Gastrocnemius medialis (tissue), 4 donors: ENCODE measurements around the gene PTPRCAP.

Experiments
- POLR2A ChIP-seq, 2 donors: fragments of 450-650 bp; IDR thresholded peaks; one replicate each; pipeline ENCODE4 v1.6.1; 2017; ENCODE audit warnings: antibody characterized with exemption in 2 of 2, mild to moderate bottlenecking in 2 of 2, moderate library complexity in 2 of 2
- TF ChIP-seq, protein P1 (sequence below), 5 experiments: fragments of 450-650 bp in 3 of 5; fragments of 200-600 bp in 2 of 5; sonication (generic) in 2 of 5; IDR thresholded peaks in 4 of 5; conservative IDR thresholded peaks in 1 of 5; 1 replicate in 4 of 5; 2 replicates in 1 of 5; pipeline ENCODE4 v1.5.1; 2016 to 2019; ENCODE audit warnings: antibody characterized with exemption in 5 of 5, mild to moderate bottlenecking in 3 of 5, moderate library complexity in 3 of 5

DNA sequence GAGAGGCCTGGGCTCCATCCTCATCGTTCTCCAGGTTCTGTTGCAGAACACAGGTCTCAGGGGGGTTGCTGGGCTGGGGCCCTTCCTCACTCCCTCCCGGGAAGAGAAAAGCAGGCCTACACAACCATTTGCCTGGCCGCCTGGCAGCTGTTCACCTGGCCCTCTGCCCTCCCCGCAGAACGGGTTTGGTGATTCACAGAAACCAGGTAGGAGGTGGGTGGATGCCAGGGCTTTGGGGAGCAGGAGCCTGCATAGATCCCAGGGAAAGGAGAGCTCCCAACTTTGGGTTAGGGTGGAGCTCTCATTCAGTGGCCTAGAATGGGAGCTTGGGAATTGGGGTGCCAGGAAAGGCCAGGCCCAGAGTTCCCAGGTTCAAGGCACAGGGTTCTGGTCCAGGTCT is 30.6 kb upstream of the PTPRCAP start:
- TF ChIP-seq POLR2A (IDR thresholded peaks at IDR 0.05) = no peak
- TF ChIP-seq, protein P1, sequence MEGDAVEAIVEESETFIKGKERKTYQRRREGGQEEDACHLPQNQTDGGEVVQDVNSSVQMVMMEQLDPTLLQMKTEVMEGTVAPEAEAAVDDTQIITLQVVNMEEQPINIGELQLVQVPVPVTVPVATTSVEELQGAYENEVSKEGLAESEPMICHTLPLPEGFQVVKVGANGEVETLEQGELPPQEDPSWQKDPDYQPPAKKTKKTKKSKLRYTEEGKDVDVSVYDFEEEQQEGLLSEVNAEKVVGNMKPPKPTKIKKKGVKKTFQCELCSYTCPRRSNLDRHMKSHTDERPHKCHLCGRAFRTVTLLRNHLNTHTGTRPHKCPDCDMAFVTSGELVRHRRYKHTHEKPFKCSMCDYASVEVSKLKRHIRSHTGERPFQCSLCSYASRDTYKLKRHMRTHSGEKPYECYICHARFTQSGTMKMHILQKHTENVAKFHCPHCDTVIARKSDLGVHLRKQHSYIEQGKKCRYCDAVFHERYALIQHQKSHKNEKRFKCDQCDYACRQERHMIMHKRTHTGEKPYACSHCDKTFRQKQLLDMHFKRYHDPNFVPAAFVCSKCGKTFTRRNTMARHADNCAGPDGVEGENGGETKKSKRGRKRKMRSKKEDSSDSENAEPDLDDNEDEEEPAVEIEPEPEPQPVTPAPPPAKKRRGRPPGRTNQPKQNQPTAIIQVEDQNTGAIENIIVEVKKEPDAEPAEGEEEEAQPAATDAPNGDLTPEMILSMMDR (IDR thresholded peaks at IDR 0.05 in 4 of 5, conservative IDR thresholded peaks at IDR 0.05 in 1 of 5) = no peak
